H9 (cell line): ENCODE measurements around the gene ZNF471. TPM values are rescaled to one million over a fixed set of nuclear protein-coding genes. Genes with fewer than 3 reads are reported as not detected.

ENCODE experiments used
- DNase-seq: peaks from one replicate; pipeline ENCODE4 v3.0.0-alpha.2; 2017
- H2AFZ ChIP-seq: one replicate; pipeline ENCODE4 v1.6.1; 2013; ENCODE audit warnings: mild to moderate bottlenecking, low read length, control low read depth, moderate library complexity
- H2AK5ac ChIP-seq: 2 replicates; pipeline ENCODE4 v1.6.1; 2013; ENCODE audit warnings: low read length, control low read depth, mixed read lengths; ENCODE audit not compliant: insufficient read length
- H2BK120ac ChIP-seq: one replicate; pipeline ENCODE4 v1.6.1; 2013; ENCODE audit warnings: low read depth, mild to moderate bottlenecking, low read length, control low read depth, inconsistent platforms; ENCODE audit not compliant: poor library complexity, severe bottlenecking
- H2BK12ac ChIP-seq: 2 replicates; pipeline ENCODE4 v1.6.1; 2013; ENCODE audit warnings: low read length, control low read depth, mixed read lengths, low read depth; ENCODE audit not compliant: insufficient read length
- H2BK15ac ChIP-seq: 2 replicates; pipeline ENCODE4 v1.6.1; 2013; ENCODE audit warnings: low read depth, low read length, control low read depth
- H2BK20ac ChIP-seq: one replicate; pipeline ENCODE4 v1.6.1; 2013; ENCODE audit warnings: low read depth, mild to moderate bottlenecking, low read length, control low read depth, inconsistent platforms; ENCODE audit not compliant: poor library complexity, severe bottlenecking
- H2BK5ac ChIP-seq: 2 replicates; pipeline ENCODE4 v1.6.1; 2013; ENCODE audit warnings: low read length, control low read depth, mixed read lengths; ENCODE audit not compliant: insufficient read length
- H3K14ac ChIP-seq: 2 replicates; pipeline ENCODE4 v1.6.1; 2013; ENCODE audit warnings: low read length, control low read depth; ENCODE audit not compliant: insufficient read depth
- H3K18ac ChIP-seq: 2 replicates; pipeline ENCODE4 v1.6.1; 2013; ENCODE audit warnings: low read depth, mild to moderate bottlenecking, mixed read lengths, low read length, control low read depth; ENCODE audit not compliant: insufficient read length
- H3K23ac ChIP-seq: 2 replicates; pipeline ENCODE4 v1.6.1; 2013; ENCODE audit warnings: low read length, control low read depth, mixed read lengths, low read depth; ENCODE audit not compliant: insufficient read length
- H3K23me2 ChIP-seq: 2 replicates; pipeline ENCODE4 v1.6.1; 2013; ENCODE audit warnings: low read depth, mild to moderate bottlenecking, mixed read lengths, low read length, control low read depth; ENCODE audit not compliant: insufficient read length, poor library complexity, severe bottlenecking
- H3K27ac ChIP-seq: 2 replicates; pipeline ENCODE4 v1.5.1; 2013; ENCODE audit warnings: low read length, control low read depth, mixed read lengths, low read depth; ENCODE audit not compliant: insufficient read length
- H3K27me3 ChIP-seq: 2 replicates; pipeline ENCODE4 v1.6.1; 2013; ENCODE audit warnings: low read length, control low read depth, inconsistent platforms; ENCODE audit not compliant: insufficient read depth
- H3K4ac ChIP-seq: 2 replicates; pipeline ENCODE4 v1.6.1; 2013; ENCODE audit warnings: low read depth, mild to moderate bottlenecking, control low read depth, inconsistent platforms, low read length, moderate library complexity
- H3K4me1 ChIP-seq: 2 replicates; pipeline ENCODE4 v1.6.1; 2013; ENCODE audit warnings: low read length, control low read depth, inconsistent platforms; ENCODE audit not compliant: insufficient read depth
- H3K4me2 ChIP-seq: 2 replicates; pipeline ENCODE4 v1.6.1; 2013; ENCODE audit warnings: low read length, control low read depth, mixed read lengths; ENCODE audit not compliant: insufficient read length, insufficient read depth
- H3K56ac ChIP-seq: 2 replicates; pipeline ENCODE4 v1.6.1; 2013; ENCODE audit warnings: low read depth, mild to moderate bottlenecking, mixed read lengths, low read length, control low read depth; ENCODE audit not compliant: insufficient read length
- H3K79me1 ChIP-seq: 2 replicates; pipeline ENCODE4 v1.6.1; 2013; ENCODE audit warnings: low read depth, mild to moderate bottlenecking, moderate library complexity, low read length, control low read depth, inconsistent platforms; ENCODE audit not compliant: insufficient read depth, poor library complexity, severe bottlenecking
- H3K79me2 ChIP-seq: 2 replicates; pipeline ENCODE4 v1.6.1; 2013; ENCODE audit warnings: low read length, control low read depth, inconsistent platforms; ENCODE audit not compliant: insufficient read depth
- H3K9ac ChIP-seq: 2 replicates; pipeline ENCODE4 v1.6.1; 2013; ENCODE audit warnings: low read length, control low read depth, mixed read lengths; ENCODE audit not compliant: insufficient read length; ENCODE audit errors: extremely low read depth
- H3K9me3 ChIP-seq: one replicate; pipeline ENCODE4 v1.6.1; 2013; ENCODE audit warnings: low read depth, low read length, inconsistent platforms; ENCODE audit not compliant: control insufficient read depth
- H3T11ph ChIP-seq: one replicate; pipeline ENCODE4 v1.6.1; 2013; ENCODE audit warnings: mild to moderate bottlenecking, low read length, control low read depth, inconsistent platforms
- H4K20me1 ChIP-seq: one replicate; pipeline ENCODE4 v1.6.1; 2013; ENCODE audit not compliant: control insufficient read depth, insufficient read length, insufficient read depth
- H4K5ac ChIP-seq: 2 replicates; pipeline ENCODE4 v1.6.1; 2013; ENCODE audit warnings: low read depth, mild to moderate bottlenecking, mixed read lengths, low read length, control low read depth; ENCODE audit not compliant: insufficient read length
- H4K8ac ChIP-seq: replicated peaks from 2 replicates; pipeline ENCODE4 v1.6.1; 2013; ENCODE audit warnings: low read length, control low read depth, mixed read lengths, low read depth; ENCODE audit not compliant: insufficient read length
- H4K91ac ChIP-seq: 2 replicates; pipeline ENCODE4 v1.6.1; 2013; ENCODE audit warnings: low read depth, mild to moderate bottlenecking, moderate library complexity, mixed read lengths, low read length, control low read depth; ENCODE audit not compliant: insufficient read length
- H3K27ac Mint-ChIP-seq, 3 experiments: 2 replicates in 2 of 3; 3 replicates in 1 of 3; pipeline ENCODE4 v1.8.0; 2020 to 2021; ENCODE audit warnings: mixed read lengths in 3 of 3, mild to moderate bottlenecking in 1 of 3, moderate library complexity in 1 of 3
- H3K27me3 Mint-ChIP-seq: 2 replicates; pipeline ENCODE4 v1.8.0; 2021; ENCODE audit warnings: low read depth, mild to moderate bottlenecking, moderate library complexity, mixed read lengths
- H3K36me3 Mint-ChIP-seq, 3 experiments: 2 replicates in 2 of 3; 3 replicates in 1 of 3; pipeline ENCODE4 v1.8.0; 2020 to 2021; ENCODE audit warnings: low read depth in 3 of 3, mixed read lengths in 3 of 3; ENCODE audit not compliant: insufficient read depth in 1 of 3
- H3K4me1 Mint-ChIP-seq, 2 experiments: 2 replicates each; pipeline ENCODE4 v1.8.0; 2020; ENCODE audit warnings: mixed read lengths in 2 of 2
- H3K4me3 Mint-ChIP-seq, 2 experiments: 2 replicates in 1 of 2; 3 replicates in 1 of 2; pipeline ENCODE4 v1.8.0; 2020 to 2021; ENCODE audit warnings: mild to moderate bottlenecking in 2 of 2, mixed read lengths in 2 of 2, moderate library complexity in 1 of 2
- H3K9me3 Mint-ChIP-seq, 2 experiments: 2 replicates in 1 of 2; 3 replicates in 1 of 2; pipeline ENCODE4 v1.8.0; 2020; ENCODE audit warnings: mild to moderate bottlenecking in 2 of 2, mixed read lengths in 2 of 2, moderate library complexity in 1 of 2
- WGBS: extraction: QIAGEN DNeasy Blood & Tissue Kit; methylation state at CpG from one replicate; pipeline ENCODE4 v1.1.7; 2013; ENCODE audit warnings: missing lambda C conversion rate, low lambda C conversion rate, mixed read lengths; ENCODE audit not compliant: insufficient read length; ENCODE audit errors: extremely low coverage; 5-methylcytosine and 5-hydroxymethylcytosine counted together
- total RNA-seq: library from RNA; stranded (reverse); gene quantifications from 2 replicates; pipeline ENCODE4 v1.2.1, GENCODE V29; 2021
- TF ChIP-seq, protein P1 (sequence below): fragments of 200-600 bp; sonication (generic); conservative IDR thresholded peaks from 3 replicates; pipeline ENCODE4 v1.8.0; 2021; ENCODE audit warnings: antibody characterized with exemption, mild to moderate bottlenecking

The ZNF471 gene
- total RNA-seq, 1 experiment from 2014 or later, result not detected

- Histone ChIP-seq H3K4ac (no peak overlapping the region), H4K5ac (no peak overlapping the region), H2BK20ac (no peak overlapping the region), H2AFZ (peak overlapping the region; percentile 96), H3K9ac (peak overlapping the region; percentile 74), H3K4me2 (peak overlapping the region; percentile 93), H2BK120ac (no peak overlapping the region), H3K79me1 (no peaks in the 10 kb centered on the region), H3K14ac (peak overlapping the region; percentile 78; the same call in 1 of the 2 replicates), H3K18ac (peak overlapping the region; percentile 82), H2BK15ac (no peak overlapping the region), H3K56ac (no peak overlapping the region), H3K23ac (no peak overlapping the region), H4K8ac (no peak overlapping the region), H3K27ac (no peak overlapping the region), H4K91ac (no peak overlapping the region), H2AK5ac (no peak overlapping the region), H3K4me1 (peaks cover 4% of the 10 kb centered on the region; the same call in 1 of the 2 replicates), H3K23me2 (peaks cover 3% of the 10 kb centered on the region), H2BK5ac (no peak overlapping the region), H3K9me3 (peaks cover 50% of the 10 kb centered on the region), H3K27me3 (no peaks in the 10 kb centered on the region), H2BK12ac (no peak overlapping the region), H4K20me1 (no peaks in the 10 kb centered on the region), H3K79me2 (no peaks in the 10 kb centered on the region), H3T11ph (no peak overlapping the region)
- peaks cover 41 to 64% (median 61%) of the 10 kb centered on the region in 3 experiments for H3K36me3 Mint-ChIP-seq
- peaks cover 72 to 76% of the 10 kb centered on the region in 2 experiments for H3K9me3 Mint-ChIP-seq
- H3K4me1 Mint-ChIP-seq, result peaks cover 5 to 7% of the 10 kb centered on the region in 2 experiments; a peak in 3 of 4 replicates
- H3K4me3 Mint-ChIP-seq, result peak overlapping the region; percentile 98
- TF ChIP-seq, protein P1, sequence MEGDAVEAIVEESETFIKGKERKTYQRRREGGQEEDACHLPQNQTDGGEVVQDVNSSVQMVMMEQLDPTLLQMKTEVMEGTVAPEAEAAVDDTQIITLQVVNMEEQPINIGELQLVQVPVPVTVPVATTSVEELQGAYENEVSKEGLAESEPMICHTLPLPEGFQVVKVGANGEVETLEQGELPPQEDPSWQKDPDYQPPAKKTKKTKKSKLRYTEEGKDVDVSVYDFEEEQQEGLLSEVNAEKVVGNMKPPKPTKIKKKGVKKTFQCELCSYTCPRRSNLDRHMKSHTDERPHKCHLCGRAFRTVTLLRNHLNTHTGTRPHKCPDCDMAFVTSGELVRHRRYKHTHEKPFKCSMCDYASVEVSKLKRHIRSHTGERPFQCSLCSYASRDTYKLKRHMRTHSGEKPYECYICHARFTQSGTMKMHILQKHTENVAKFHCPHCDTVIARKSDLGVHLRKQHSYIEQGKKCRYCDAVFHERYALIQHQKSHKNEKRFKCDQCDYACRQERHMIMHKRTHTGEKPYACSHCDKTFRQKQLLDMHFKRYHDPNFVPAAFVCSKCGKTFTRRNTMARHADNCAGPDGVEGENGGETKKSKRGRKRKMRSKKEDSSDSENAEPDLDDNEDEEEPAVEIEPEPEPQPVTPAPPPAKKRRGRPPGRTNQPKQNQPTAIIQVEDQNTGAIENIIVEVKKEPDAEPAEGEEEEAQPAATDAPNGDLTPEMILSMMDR, result no peak
- no peaks in the 10 kb centered on the region; the same call in 1 of the 2 replicates for H3K27me3 Mint-ChIP-seq
- WGBS, result no CpG with 5 or more reads among the region's 23 CpGs
- H3K27ac Mint-ChIP-seq, result no peak overlapping the region
- peak; percentile 49 for DNase-seq
Observed at GRCh38 chr19:56566904-56567273, 59.2 kb downstream of the ZNF471 start.
